NT2/D1 (cell line): ENCODE measurements around the gene C2CD3.

Source experiments
- SUZ12 ChIP-seq: IDR thresholded peaks from 2 replicates; pipeline ENCODE4 v1.6.1; 2011; ENCODE audit not compliant: insufficient read length, insufficient read depth; ENCODE audit errors: extremely low read depth
- YY1 ChIP-seq: IDR thresholded peaks from 2 replicates; pipeline ENCODE4 v1.6.1; 2011; ENCODE audit not compliant: insufficient read length, insufficient read depth
- ZNF274 ChIP-seq: IDR thresholded peaks from 2 replicates; pipeline ENCODE4 v1.6.1; 2011; ENCODE audit warnings: mild to moderate bottlenecking, low read depth, low read length

GRCh38 chr11:74070723-74071492, 99.9 kb downstream of the C2CD3 start:
- TF ChIP-seq ZNF274 (no peak), SUZ12 (no peak), YY1 (no peak)
